IMR-90 (cell line): Measurements from ENCODE around the gene SYMPK. TPM values are rescaled to one million over a fixed set of nuclear protein-coding genes. Genes with fewer than 3 reads are reported as not detected.
A peak's percentile ranks its signal among the peaks of the same experiment; 100 is the strongest.

Experiments
- ATAC-seq: fragments of 200-7000 bp; cut with Tn5 transposase; 2 replicates; pipeline ENCODE4 v1.9.1; 2020; ENCODE audit warnings: low read depth, mild to moderate bottlenecking, moderate library complexity
- BruUV-seq: library from RNA; stranded (reverse); fragments of 400-500 nt; replicated peaks from 2 replicates; lab custom pipeline; 2021; lab: Mats Ljungman, UMichigan
- CTCF ChIA-PET: fragments of 300-600 bp; formaldehyde crosslinking; extraction: SDS; loops from one replicate; lab custom pipeline; 2021; ENCODE audit warnings: antibody characterized with exemption; lab: Yijun Ruan, JAX
- POLR2A ChIA-PET: fragments of 300-600 bp; sonication (Branson Sonifier 250); formaldehyde crosslinking; loops from one replicate; lab custom pipeline; 2022; ENCODE audit warnings: antibody characterized with exemption; ENCODE audit not compliant: unreplicated experiment; lab: Charles Lee
- DNase-seq: peaks from one replicate; pipeline ENCODE4 v3.0.0; 2013
- H2AFZ ChIP-seq: replicated peaks from 2 replicates; pipeline ENCODE3; 2013; ENCODE audit warnings: low read length, mild to moderate bottlenecking; ENCODE audit not compliant: poor library complexity
- H2AK5ac ChIP-seq: 2 replicates; pipeline ENCODE4 v1.6.1; 2013; ENCODE audit warnings: low read depth, low read length, inconsistent platforms
- H2AK9ac ChIP-seq: replicated peaks from 2 replicates; pipeline ENCODE3; 2013; ENCODE audit warnings: mild to moderate bottlenecking, low read depth, low read length, moderate library complexity; ENCODE audit not compliant: poor library complexity
- H2BK120ac ChIP-seq: 2 replicates; pipeline ENCODE4 v1.6.1; 2013; ENCODE audit warnings: low read depth, low read length, inconsistent platforms
- H2BK15ac ChIP-seq: 3 replicates; pipeline ENCODE4 v1.6.1; 2013; ENCODE audit warnings: low read depth, low read length, inconsistent platforms
- H2BK20ac ChIP-seq: 2 replicates; pipeline ENCODE4 v1.6.1; 2013; ENCODE audit warnings: low read depth, mild to moderate bottlenecking, inconsistent platforms, low read length, moderate library complexity
- H2BK5ac ChIP-seq: 2 replicates; pipeline ENCODE4 v1.6.1; 2013; ENCODE audit warnings: mild to moderate bottlenecking, low read depth, low read length, inconsistent platforms; ENCODE audit not compliant: poor library complexity, severe bottlenecking
- H3K14ac ChIP-seq: replicated peaks from 2 replicates; pipeline ENCODE4 v1.6.1; 2013; ENCODE audit warnings: low read depth, low read length, inconsistent platforms
- H3K18ac ChIP-seq: 2 replicates; pipeline ENCODE4 v1.6.1; 2013; ENCODE audit warnings: low read depth, low read length, control low read depth
- H3K23ac ChIP-seq: 2 replicates; pipeline ENCODE4 v1.6.1; 2013; ENCODE audit warnings: low read depth, low read length, inconsistent platforms
- H3K27ac ChIP-seq: 2 replicates; pipeline ENCODE4 v1.5.1; 2013; ENCODE audit warnings: mild to moderate bottlenecking, control low read depth, low read length; ENCODE audit not compliant: insufficient read depth
- H3K27me3 ChIP-seq: 2 replicates; pipeline ENCODE4 v1.6.1; 2013; ENCODE audit warnings: low read length; ENCODE audit not compliant: control insufficient read depth, insufficient read depth
- H3K36me3 ChIP-seq: 2 replicates; pipeline ENCODE4 v1.6.1; 2013; ENCODE audit warnings: low read length, mixed read lengths; ENCODE audit not compliant: control insufficient read depth, insufficient read depth
- H3K4ac ChIP-seq: 2 replicates; pipeline ENCODE4 v1.6.1; 2013; ENCODE audit warnings: low read depth, low read length, inconsistent platforms
- H3K4me1 ChIP-seq: 2 replicates; pipeline ENCODE4 v1.6.1; 2013; ENCODE audit warnings: low read length, mixed read lengths; ENCODE audit not compliant: control insufficient read depth, insufficient read depth
- H3K4me2 ChIP-seq: 2 replicates; pipeline ENCODE4 v1.6.1; 2013; ENCODE audit warnings: low read depth, mild to moderate bottlenecking, control low read depth, low read length, moderate library complexity
- H3K4me3 ChIP-seq: 2 replicates; pipeline ENCODE4 v1.5.1; 2013; ENCODE audit warnings: low read depth, mild to moderate bottlenecking, control low read depth, low read length, moderate library complexity; ENCODE audit not compliant: insufficient read depth
- H3K56ac ChIP-seq: 2 replicates; pipeline ENCODE4 v1.6.1; 2013; ENCODE audit warnings: low read length, inconsistent platforms; ENCODE audit not compliant: insufficient read depth; ENCODE audit errors: extremely low read depth
- H3K79me1 ChIP-seq, 2 experiments: 2 replicates each; pipeline ENCODE4 v1.6.1; 2013; ENCODE audit warnings: low read length in 2 of 2, inconsistent platforms in 1 of 2, low read depth in 1 of 2
- H3K9ac ChIP-seq: 2 replicates; pipeline ENCODE4 v1.6.1; 2013; ENCODE audit warnings: low read depth, low read length, control low read depth
- H3K9me1 ChIP-seq: 2 replicates; pipeline ENCODE4 v1.6.1; 2013; ENCODE audit warnings: low read length, inconsistent platforms; ENCODE audit not compliant: insufficient read depth
- H3K9me3 ChIP-seq: 2 replicates; pipeline ENCODE4 v1.6.1; 2013; ENCODE audit warnings: low read length; ENCODE audit not compliant: control insufficient read depth, insufficient read depth
- H4K20me1 ChIP-seq: 2 replicates; pipeline ENCODE4 v1.6.1; 2013; ENCODE audit warnings: low read length, inconsistent platforms; ENCODE audit not compliant: insufficient read depth
- H4K5ac ChIP-seq: 2 replicates; pipeline ENCODE4 v1.6.1; 2013; ENCODE audit warnings: mild to moderate bottlenecking, low read depth, low read length, control low read depth
- H4K8ac ChIP-seq, 2 experiments: 2 replicates each; pipeline ENCODE4 v1.6.1; 2013; ENCODE audit warnings: low read depth in 2 of 2, low read length in 2 of 2, control low read depth in 1 of 2, inconsistent platforms in 1 of 2
- H4K91ac ChIP-seq: 2 replicates; pipeline ENCODE4 v1.6.1; 2013; ENCODE audit warnings: low read depth, low read length, inconsistent platforms; ENCODE audit not compliant: insufficient read depth
- NFE2L2 ChIP-seq: fragments of 150-350 bp; IDR thresholded peaks from 2 replicates; pipeline ENCODE4 v1.6.1; 2016; ENCODE audit warnings: low read depth, mild to moderate bottlenecking, low read length
- POLR2A ChIP-seq: IDR thresholded peaks from 2 replicates; pipeline ENCODE4 v1.6.1; 2012; ENCODE audit warnings: mild to moderate bottlenecking, low read depth, low read length
- RAD21 ChIP-seq: IDR thresholded peaks from 2 replicates; pipeline ENCODE4 v1.6.1; 2012; ENCODE audit warnings: low read length, improper control_type of control experiment
- WGBS, 2 experiments: methylation state at CpG; one replicate each; pipeline versions ENCODE4 v1.1.5 to v1.1.7; 2013; ENCODE audit warnings: missing lambda C conversion rate in 2 of 2; ENCODE audit not compliant: insufficient read length in 1 of 2; ENCODE audit errors: extremely low coverage in 2 of 2; 5-methylcytosine and 5-hydroxymethylcytosine counted together
- dilution Hi-C: fragments of 300-500 bp; cut with HindIII; formaldehyde crosslinking; loops from one replicate; pipeline ENCODE4 v1.14.3; 2018; ENCODE audit warnings: low sequenced_read_pairs; ENCODE audit not compliant: unreplicated experiment
- in situ Hi-C: fragments of 300-500 bp; cut with MboI; formaldehyde crosslinking; loops from 3 replicates; pipeline ENCODE4 v1.14.3; 2019; ENCODE audit warnings: low sequenced_read_pairs, inconsistent platforms, mixed read lengths
- intact Hi-C: fragments of 100-400 bp; cut with micrococcal nuclease; formaldehyde crosslinking; loops from 2 replicates; pipeline ENCODE4 v1.10.0; 2022
- polyA plus RNA-seq, 3 experiments: library from polyadenylated mRNA; depleted of rRNA; stranded (reverse); fragments of >200 nt; gene quantifications; 2 replicates each; pipeline ENCODE4 v1.2.3, GENCODE V29; 2012; ENCODE audit warnings: low replicate concordance in 1 of 3
- total RNA-seq: library from RNA; depleted of rRNA; stranded (reverse); fragments of >200 nt; gene quantifications from 2 replicates; pipeline ENCODE4 v1.2.3, GENCODE V29; 2012
- TF ChIP-seq, protein P1 (sequence below): fragments of 150-350 bp; IDR thresholded peaks from 2 replicates; pipeline ENCODE4 v1.6.1; 2017; ENCODE audit warnings: mild to moderate bottlenecking, antibody characterized with exemption, low read length, low read depth
- TF ChIP-seq, protein P2 (sequence below): conservative IDR thresholded peaks from 2 replicates; pipeline ENCODE4 v1.5.1; 2012; ENCODE audit warnings: mild to moderate bottlenecking, low read depth, low read length, improper control_type of control experiment

SYMPK gene
- total and polyA plus RNA-seq, 2 of the 4 experiments (the other 2 are of a cell fraction): 35.3 to 71.5 TPM

DNA sequence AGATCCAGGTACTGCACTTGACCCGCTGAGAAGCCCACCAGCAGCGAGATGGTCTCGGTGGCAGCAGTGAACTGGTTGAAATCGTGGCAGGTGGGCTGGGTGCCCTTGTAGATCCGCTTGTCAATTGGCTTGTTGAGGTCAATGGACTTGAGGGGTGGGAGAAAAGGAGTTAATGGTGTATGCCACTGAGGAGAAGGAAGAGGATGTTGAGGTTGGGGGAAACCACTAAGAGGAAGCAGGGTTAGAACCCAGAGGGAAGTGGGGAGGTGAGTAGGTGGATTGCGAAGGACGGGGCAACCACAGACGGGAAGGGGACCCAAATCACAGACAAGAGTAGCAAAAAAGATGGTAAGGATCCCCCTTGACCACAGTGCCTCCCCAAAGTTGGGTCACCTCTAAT is 72.0 kb downstream of the SYMPK start:
- H3K4me1 ChIP-seq: peaks cover 6% of the 10 kb centered on the region
- H2BK120ac ChIP-seq: no peak overlapping the region
- H3K4me3 ChIP-seq: no peak overlapping the region
- intact Hi-C loops: no loop called here
- H3K9ac ChIP-seq: no peak overlapping the region
- peaks cover 4% of the 10 kb centered on the region; the same call in 1 of the 2 replicates for H4K20me1 ChIP-seq
- H2AFZ ChIP-seq: no peak overlapping the region
- ATAC-seq: no peak
- CTCF ChIA-PET: no interaction called here
- TF ChIP-seq POLR2A (no peak), NFE2L2 (no peak), RAD21 (no peak)
- TF ChIP-seq, protein P1, sequence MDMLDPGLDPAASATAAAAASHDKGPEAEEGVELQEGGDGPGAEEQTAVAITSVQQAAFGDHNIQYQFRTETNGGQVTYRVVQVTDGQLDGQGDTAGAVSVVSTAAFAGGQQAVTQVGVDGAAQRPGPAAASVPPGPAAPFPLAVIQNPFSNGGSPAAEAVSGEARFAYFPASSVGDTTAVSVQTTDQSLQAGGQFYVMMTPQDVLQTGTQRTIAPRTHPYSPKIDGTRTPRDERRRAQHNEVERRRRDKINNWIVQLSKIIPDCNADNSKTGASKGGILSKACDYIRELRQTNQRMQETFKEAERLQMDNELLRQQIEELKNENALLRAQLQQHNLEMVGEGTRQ: no peak
- TF ChIP-seq, protein P2, sequence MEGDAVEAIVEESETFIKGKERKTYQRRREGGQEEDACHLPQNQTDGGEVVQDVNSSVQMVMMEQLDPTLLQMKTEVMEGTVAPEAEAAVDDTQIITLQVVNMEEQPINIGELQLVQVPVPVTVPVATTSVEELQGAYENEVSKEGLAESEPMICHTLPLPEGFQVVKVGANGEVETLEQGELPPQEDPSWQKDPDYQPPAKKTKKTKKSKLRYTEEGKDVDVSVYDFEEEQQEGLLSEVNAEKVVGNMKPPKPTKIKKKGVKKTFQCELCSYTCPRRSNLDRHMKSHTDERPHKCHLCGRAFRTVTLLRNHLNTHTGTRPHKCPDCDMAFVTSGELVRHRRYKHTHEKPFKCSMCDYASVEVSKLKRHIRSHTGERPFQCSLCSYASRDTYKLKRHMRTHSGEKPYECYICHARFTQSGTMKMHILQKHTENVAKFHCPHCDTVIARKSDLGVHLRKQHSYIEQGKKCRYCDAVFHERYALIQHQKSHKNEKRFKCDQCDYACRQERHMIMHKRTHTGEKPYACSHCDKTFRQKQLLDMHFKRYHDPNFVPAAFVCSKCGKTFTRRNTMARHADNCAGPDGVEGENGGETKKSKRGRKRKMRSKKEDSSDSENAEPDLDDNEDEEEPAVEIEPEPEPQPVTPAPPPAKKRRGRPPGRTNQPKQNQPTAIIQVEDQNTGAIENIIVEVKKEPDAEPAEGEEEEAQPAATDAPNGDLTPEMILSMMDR: no peak
- DNase-seq: no peak
- peaks cover 5% of the 10 kb centered on the region for H3K9me1 ChIP-seq
- peak overlapping the region; percentile 98; the same call in 1 of the 2 replicates for H3K4me2 ChIP-seq
- no TSS peak for BruUV-seq
- H3K27me3 ChIP-seq: no peaks in the 10 kb centered on the region
- dilution Hi-C loops: no loop called here
- H3K56ac ChIP-seq: no peak overlapping the region
- 95% methylated on average over 5 of the region's 8 CpGs; no CpG with 5 or more reads in 1 of the 2 experiments for WGBS, 2 experiments
- H3K4ac ChIP-seq: no peak overlapping the region
- no peak overlapping the region for H2AK5ac ChIP-seq
- H2AK9ac ChIP-seq: peak overlapping the region; percentile 47
- H3K14ac ChIP-seq: no peak overlapping the region
- no peak overlapping the region for H2BK5ac ChIP-seq
- H3K18ac ChIP-seq: no peak overlapping the region
- H4K5ac ChIP-seq: no peak overlapping the region
- POLR2A ChIA-PET: no interaction called here
- H3K36me3 ChIP-seq: peaks cover 37% of the 10 kb centered on the region
- peaks cover 13 to 56% of the 10 kb centered on the region in 2 experiments for H3K79me1 ChIP-seq
- H2BK20ac ChIP-seq: no peak overlapping the region
- peak overlapping the region; percentile 14 for H3K23ac ChIP-seq
- no peaks in the 10 kb centered on the region for H3K9me3 ChIP-seq
- H4K8ac ChIP-seq: no peak overlapping the region
- in situ Hi-C loops: no loop called here
- H4K91ac ChIP-seq: no peak overlapping the region
- no peak overlapping the region for H3K27ac ChIP-seq
- no peak overlapping the region for H2BK15ac ChIP-seq
